Endothelial cell (in vitro differentiated cells): Measurements from ENCODE around the gene CCIN. TPM values are rescaled to one million over a fixed set of nuclear protein-coding genes. Genes with fewer than 3 reads are reported as not detected.
"Not testable (repeated sequence)": the region's sequence is repeated elsewhere in the genome, so short reads cannot be mapped to it uniquely, and the experiment has no call there.

ENCODE experiments used
- DNase-seq: peaks from one replicate; pipeline ENCODE4 v3.0.0; 2021; ENCODE audit warnings: low spot score
- H3K27ac Mint-ChIP-seq: one replicate; pipeline ENCODE4 v1.8.0; 2021; ENCODE audit warnings: mixed read lengths, inconsistent platforms; ENCODE audit not compliant: unreplicated experiment
- H3K27me3 Mint-ChIP-seq: one replicate; pipeline ENCODE4 v1.8.0; 2021; ENCODE audit warnings: mild to moderate bottlenecking, moderate library complexity, mixed read lengths, inconsistent platforms; ENCODE audit not compliant: unreplicated experiment
- H3K36me3 Mint-ChIP-seq: one replicate; pipeline ENCODE4 v1.8.0; 2021; ENCODE audit warnings: mild to moderate bottlenecking, low read depth, mixed read lengths, inconsistent platforms; ENCODE audit not compliant: unreplicated experiment
- H3K4me1 Mint-ChIP-seq: one replicate; pipeline ENCODE4 v1.8.0; 2021; ENCODE audit warnings: mild to moderate bottlenecking, mixed read lengths, inconsistent platforms; ENCODE audit not compliant: unreplicated experiment
- H3K4me3 Mint-ChIP-seq: one replicate; pipeline ENCODE4 v1.8.0; 2021; ENCODE audit warnings: mild to moderate bottlenecking, mixed read lengths, inconsistent platforms; ENCODE audit not compliant: unreplicated experiment
- H3K9me3 Mint-ChIP-seq: one replicate; pipeline ENCODE4 v1.8.0; 2021; ENCODE audit warnings: mixed read lengths, inconsistent platforms; ENCODE audit not compliant: unreplicated experiment
- total RNA-seq: library from RNA; stranded (reverse); fragmentation: NEBNext Ultra II Directional; extraction: Animal tissue kit (Norgen Biotek cat#: 25700); gene quantifications from one replicate; pipeline ENCODE4 v1.2.1, GENCODE V29; 2021; ENCODE audit not compliant: unreplicated experiment
- TF ChIP-seq, protein P1 (sequence below): fragments of 200-600 bp; sonication (generic); IDR thresholded peaks from one replicate; pipeline ENCODE4 v1.5.0; 2021; ENCODE audit warnings: antibody characterized with exemption; ENCODE audit not compliant: unreplicated experiment

The CCIN gene
- total RNA-seq, 1 donor from 2014 or later = not detected

- Mint-ChIP-seq H3K4me3 (no peak overlapping the region), H3K36me3 (no peaks in the 10 kb centered on the region), H3K9me3 (no peaks in the 10 kb centered on the region), H3K27ac (no peak overlapping the region), H3K27me3 (peaks cover 4% of the 10 kb centered on the region), H3K4me1 (peaks cover 23% of the 10 kb centered on the region)
- TF ChIP-seq, protein P1, sequence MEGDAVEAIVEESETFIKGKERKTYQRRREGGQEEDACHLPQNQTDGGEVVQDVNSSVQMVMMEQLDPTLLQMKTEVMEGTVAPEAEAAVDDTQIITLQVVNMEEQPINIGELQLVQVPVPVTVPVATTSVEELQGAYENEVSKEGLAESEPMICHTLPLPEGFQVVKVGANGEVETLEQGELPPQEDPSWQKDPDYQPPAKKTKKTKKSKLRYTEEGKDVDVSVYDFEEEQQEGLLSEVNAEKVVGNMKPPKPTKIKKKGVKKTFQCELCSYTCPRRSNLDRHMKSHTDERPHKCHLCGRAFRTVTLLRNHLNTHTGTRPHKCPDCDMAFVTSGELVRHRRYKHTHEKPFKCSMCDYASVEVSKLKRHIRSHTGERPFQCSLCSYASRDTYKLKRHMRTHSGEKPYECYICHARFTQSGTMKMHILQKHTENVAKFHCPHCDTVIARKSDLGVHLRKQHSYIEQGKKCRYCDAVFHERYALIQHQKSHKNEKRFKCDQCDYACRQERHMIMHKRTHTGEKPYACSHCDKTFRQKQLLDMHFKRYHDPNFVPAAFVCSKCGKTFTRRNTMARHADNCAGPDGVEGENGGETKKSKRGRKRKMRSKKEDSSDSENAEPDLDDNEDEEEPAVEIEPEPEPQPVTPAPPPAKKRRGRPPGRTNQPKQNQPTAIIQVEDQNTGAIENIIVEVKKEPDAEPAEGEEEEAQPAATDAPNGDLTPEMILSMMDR = no peak
- DNase-seq = no peak
Measured at GRCh38 chr9:36158917-36159316, 10.3 kb upstream of the CCIN start.

- peaks cover 19% of the 10 kb centered on the region for H3K4me1 Mint-ChIP-seq
- H3K27ac Mint-ChIP-seq, H3K9me3 Mint-ChIP-seq, H3K27me3 Mint-ChIP-seq, H3K36me3 Mint-ChIP-seq, H3K4me3 Mint-ChIP-seq, DNase-seq: not testable (repeated sequence)
Measured at GRCh38 chr9:36159509-36159908, 9.7 kb upstream of the CCIN start.

DNA sequence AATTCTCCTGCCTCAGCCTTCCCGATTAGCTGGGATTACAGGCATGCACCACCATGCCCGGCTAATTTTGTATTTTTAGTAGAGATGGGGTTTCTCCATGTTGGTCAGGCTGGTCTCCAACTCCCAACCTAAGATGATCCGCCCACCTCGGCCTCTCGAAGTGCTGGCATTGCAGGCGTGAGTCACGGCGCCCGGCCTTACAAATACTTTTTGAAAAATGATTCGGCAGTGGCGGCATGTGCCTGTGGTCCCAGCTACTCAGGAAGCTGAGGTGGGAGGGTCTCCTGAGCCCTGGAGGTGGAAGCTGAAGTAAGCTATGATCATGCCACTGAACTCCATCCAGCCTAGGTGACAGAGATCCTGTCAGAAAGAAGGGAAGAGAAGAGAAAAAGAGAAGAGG, 9.1 kb upstream of the CCIN start:
- not testable (repeated sequence) for H3K27me3 Mint-ChIP-seq, DNase-seq, H3K27ac Mint-ChIP-seq, H3K4me3 Mint-ChIP-seq, H3K9me3 Mint-ChIP-seq, H3K36me3 Mint-ChIP-seq
- peaks cover 14% of the 10 kb centered on the region for H3K4me1 Mint-ChIP-seq

DNA sequence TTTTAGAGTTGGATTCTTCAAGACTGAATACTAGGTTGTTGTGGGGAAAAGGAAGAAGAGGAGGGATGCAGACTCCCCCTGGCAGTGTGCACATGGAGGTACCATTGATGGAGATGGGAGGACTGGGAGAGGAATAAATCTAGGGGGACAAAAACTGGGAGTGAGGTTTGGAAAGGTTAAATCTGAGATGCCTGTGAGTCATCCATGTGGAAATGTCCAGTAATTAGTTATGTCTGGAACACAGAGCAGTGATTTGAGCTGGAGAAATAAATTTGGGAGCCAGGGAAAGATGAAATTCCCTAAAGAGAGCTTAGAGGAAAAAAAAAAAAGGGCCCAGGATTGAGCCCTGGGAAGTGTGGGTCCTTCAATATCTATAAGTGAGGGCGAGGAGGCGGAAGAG, 8.0 kb upstream of the CCIN start:
- H3K4me3 Mint-ChIP-seq = no peak overlapping the region
- H3K9me3 Mint-ChIP-seq = no peaks in the 10 kb centered on the region
- no peak for DNase-seq
- peaks cover 2% of the 10 kb centered on the region for H3K27me3 Mint-ChIP-seq
- H3K36me3 Mint-ChIP-seq = no peaks in the 10 kb centered on the region
- H3K4me1 Mint-ChIP-seq = peaks cover 14% of the 10 kb centered on the region
- H3K27ac Mint-ChIP-seq = no peak overlapping the region
- TF ChIP-seq, protein P1 = no peak

GRCh38 chr9:36162211-36162738, 6.9 kb upstream of the CCIN start:
- Mint-ChIP-seq H3K4me1 (peaks cover 14% of the 10 kb centered on the region), H3K27me3 (peaks cover 2% of the 10 kb centered on the region), H3K9me3 (no peaks in the 10 kb centered on the region), H3K36me3 (no peaks in the 10 kb centered on the region), H3K4me3 (no peak overlapping the region), H3K27ac (peak overlapping the region; percentile 37)
- TF ChIP-seq, protein P1 = no peak
- DNase-seq = no peak

GRCh38 chr9:36163049-36163785, 6.0 kb upstream of the CCIN start:
- Mint-ChIP-seq H3K27me3 (peaks cover 5% of the 10 kb centered on the region), H3K27ac (peak overlapping the region; percentile 92), H3K9me3 (no peaks in the 10 kb centered on the region), H3K36me3 (no peaks in the 10 kb centered on the region), H3K4me1 (peaks cover 14% of the 10 kb centered on the region), H3K4me3 (no peak overlapping the region)
- TF ChIP-seq, protein P1 = no peak
- DNase-seq = peak; percentile 47
